Ovary (tissue), 9 donors: Measurements from ENCODE around the gene TAS2R42. TPM values are rescaled to one million over a fixed set of nuclear protein-coding genes. Genes with fewer than 3 reads are reported as not detected.

Experiments
- DNase-seq, 5 donors: peaks; one replicate each; pipeline ENCODE4 v3.0.0-alpha.2; 2019 to 2020
- H3K27ac ChIP-seq, 2 donors: fragments of 200-600 bp; one replicate each; pipeline versions ENCODE4 v1.5.1 to v1.8.0; 2019 to 2022
- H3K27me3 ChIP-seq: fragments of 200-600 bp; one replicate; pipeline ENCODE4 v1.8.0; 2022
- H3K36me3 ChIP-seq: fragments of 200-600 bp; sonication (generic); one replicate; pipeline ENCODE4 v1.5.1; 2019
- H3K4me1 ChIP-seq: one replicate; pipeline ENCODE4 v1.8.1; 2013; ENCODE audit warnings: mild to moderate bottlenecking, moderate library complexity; ENCODE audit not compliant: insufficient read depth
- H3K4me3 ChIP-seq: fragments of 200-600 bp; sonication (generic); one replicate; pipeline ENCODE4 v1.5.1; 2017
- H3K9me3 ChIP-seq, 2 donors: fragments of 200-600 bp in 1 of 2; sonication (generic) in 1 of 2; one replicate each; pipeline versions ENCODE4 v1.5.1 to v1.8.1; 2013 to 2019; ENCODE audit warnings: mild to moderate bottlenecking in 1 of 2, moderate library complexity in 1 of 2
- EP300 ChIP-seq: sonication (generic); formaldehyde crosslinking; IDR thresholded peaks from one replicate; pipeline ENCODE4 v1.6.1; 2017; ENCODE audit warnings: antibody characterized with exemption
- POLR2A ChIP-seq: fragments of 450-650 bp; IDR thresholded peaks from one replicate; pipeline ENCODE4 v1.6.1; 2017; ENCODE audit warnings: antibody characterized with exemption, mild to moderate bottlenecking, moderate library complexity
- WGBS, 3 donors: extraction: QIAGEN DNeasy Blood & Tissue Kit in 1 of 3; methylation state at CpG; one replicate each; pipeline versions ENCODE4 v1.1.5 to v1.1.7; 2013 to 2017; 5-methylcytosine and 5-hydroxymethylcytosine counted together
- intact Hi-C, 4 donors: fragments of 100-400 bp; cut with DNase I; formaldehyde crosslinking; loops; one replicate each; pipeline versions ENCODE4 v1.11.0 to v1.15.1; 2022 to 2023
- polyA plus RNA-seq, 2 donors: library from polyadenylated mRNA; stranded (reverse); fragments of 200-250 nt in 1 of 2; fragments of 350-450 nt in 1 of 2; fragmentation: Illumina TruSeq in 1 of 2; extraction: RNeasy Lipid Tissue Mini Kit (QIAGEN cat#74804) in 1 of 2; gene quantifications; one replicate each; pipeline ENCODE4 v1.2.3, GENCODE V29; 2013 to 2014
- total RNA-seq, 7 donors: library from RNA; depleted of rRNA in 2 of 7; stranded (reverse); fragments of >200 nt in 2 of 7; fragmentation: NEBNext Ultra II Directional in 3 of 7; extraction: Animal tissue kit (Norgen Biotek cat#: 25700) in 3 of 7; gene quantifications; one replicate each; pipeline versions ENCODE4 v1.1.0 to v1.2.4, GENCODE V29; 2016 to 2023
- TF ChIP-seq, protein P1 (sequence below), 3 donors: fragments of 450-650 bp in 2 of 3; fragments of 200-600 bp in 1 of 3; IDR thresholded peaks; one replicate each; pipeline versions ENCODE4 v1.5.1 to v1.8.0; 2016 to 2022; ENCODE audit warnings: antibody characterized with exemption in 3 of 3, mild to moderate bottlenecking in 1 of 3
- donor health status: DM: no; HTN: no; CAD: no; lungs with moderate emphysema.
- donor health status: DM: no; HTN: no; CAD: no.
- donor health status: Bipolar disorder and iron deficiency.
- donor health status: DM: yes; HTN: yes; CAD: no.
- donor health status: DM: no; HTN: no; CAD: no.
- donor health status: DM: yes; HTN: yes; CAD: no.

The TAS2R42 gene
- total and polyA plus RNA-seq, 9 donors = not detected

DNA sequence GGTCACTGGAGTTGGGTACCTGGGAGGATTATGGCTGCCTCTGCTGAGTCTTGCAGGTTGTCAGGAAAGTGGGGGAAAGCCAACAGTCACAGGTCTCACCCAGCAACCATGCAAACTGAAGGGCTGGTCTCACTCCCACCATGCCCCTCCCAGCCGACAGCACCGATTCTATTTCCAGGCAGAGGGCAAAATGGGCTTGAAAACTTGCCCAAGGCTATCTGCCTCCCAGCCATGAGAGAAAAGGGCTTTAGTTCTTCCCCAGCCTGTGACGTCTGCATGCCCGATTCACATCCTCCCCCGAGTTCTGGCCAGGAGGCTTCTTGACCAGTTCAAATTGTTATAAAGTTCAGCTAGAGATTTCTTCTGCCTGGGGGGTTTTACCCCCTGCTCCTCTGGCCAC lies 42.4 kb downstream of the TAS2R42 start:
- no peak for DNase-seq
- Histone ChIP-seq H3K27ac (no peak overlapping the region), H3K4me1 (no peaks in the 10 kb centered on the region), H3K27me3 (no peaks in the 10 kb centered on the region), H3K9me3 (no peaks in the 10 kb centered on the region), H3K4me3 (no peak overlapping the region), H3K36me3 (no peaks in the 10 kb centered on the region)
- 88 to 98% (median 94%) methylated on average over 5 of the region's 5 CpGs for WGBS, 3 donors
- TF ChIP-seq, protein P1, sequence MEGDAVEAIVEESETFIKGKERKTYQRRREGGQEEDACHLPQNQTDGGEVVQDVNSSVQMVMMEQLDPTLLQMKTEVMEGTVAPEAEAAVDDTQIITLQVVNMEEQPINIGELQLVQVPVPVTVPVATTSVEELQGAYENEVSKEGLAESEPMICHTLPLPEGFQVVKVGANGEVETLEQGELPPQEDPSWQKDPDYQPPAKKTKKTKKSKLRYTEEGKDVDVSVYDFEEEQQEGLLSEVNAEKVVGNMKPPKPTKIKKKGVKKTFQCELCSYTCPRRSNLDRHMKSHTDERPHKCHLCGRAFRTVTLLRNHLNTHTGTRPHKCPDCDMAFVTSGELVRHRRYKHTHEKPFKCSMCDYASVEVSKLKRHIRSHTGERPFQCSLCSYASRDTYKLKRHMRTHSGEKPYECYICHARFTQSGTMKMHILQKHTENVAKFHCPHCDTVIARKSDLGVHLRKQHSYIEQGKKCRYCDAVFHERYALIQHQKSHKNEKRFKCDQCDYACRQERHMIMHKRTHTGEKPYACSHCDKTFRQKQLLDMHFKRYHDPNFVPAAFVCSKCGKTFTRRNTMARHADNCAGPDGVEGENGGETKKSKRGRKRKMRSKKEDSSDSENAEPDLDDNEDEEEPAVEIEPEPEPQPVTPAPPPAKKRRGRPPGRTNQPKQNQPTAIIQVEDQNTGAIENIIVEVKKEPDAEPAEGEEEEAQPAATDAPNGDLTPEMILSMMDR (IDR thresholded peaks at IDR 0.05) = no peak
- TF ChIP-seq EP300 (no peak), POLR2A (no peak)
- intact Hi-C loops = no loop called here

DNA sequence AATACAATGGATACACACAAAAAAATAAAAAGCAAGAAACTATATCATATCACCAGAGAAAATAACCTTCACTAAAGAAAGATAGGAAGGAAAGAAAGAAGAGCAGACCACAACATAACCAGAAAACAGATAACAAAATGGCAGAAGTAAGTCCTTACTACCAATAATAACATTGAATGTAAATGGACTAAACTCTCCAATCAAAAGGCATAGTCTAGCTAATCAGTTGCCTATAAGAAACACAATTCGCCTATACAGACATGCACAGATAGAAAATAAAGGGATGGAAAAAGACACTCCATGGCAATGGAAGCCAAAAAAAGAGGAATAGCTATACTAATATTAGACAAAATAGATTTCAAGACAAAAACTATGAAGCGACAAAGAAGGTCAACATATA lies 43.4 kb downstream of the TAS2R42 start:
- Histone ChIP-seq H3K4me1 (no peaks in the 10 kb centered on the region), H3K27me3 (no peaks in the 10 kb centered on the region), H3K27ac (no peak overlapping the region), H3K4me3 (no peak overlapping the region), H3K9me3 (no peaks in the 10 kb centered on the region), H3K36me3 (no peaks in the 10 kb centered on the region)
- TF ChIP-seq, protein P1 (IDR thresholded peaks at IDR 0.05) = no peak
- TF ChIP-seq POLR2A (no peak), EP300 (no peak)
- no peak for DNase-seq
- 75 to 97% (median 77%) methylated on average over 2 of the region's 2 CpGs for WGBS, 3 donors
- intact Hi-C loops = no loop called here

DNA sequence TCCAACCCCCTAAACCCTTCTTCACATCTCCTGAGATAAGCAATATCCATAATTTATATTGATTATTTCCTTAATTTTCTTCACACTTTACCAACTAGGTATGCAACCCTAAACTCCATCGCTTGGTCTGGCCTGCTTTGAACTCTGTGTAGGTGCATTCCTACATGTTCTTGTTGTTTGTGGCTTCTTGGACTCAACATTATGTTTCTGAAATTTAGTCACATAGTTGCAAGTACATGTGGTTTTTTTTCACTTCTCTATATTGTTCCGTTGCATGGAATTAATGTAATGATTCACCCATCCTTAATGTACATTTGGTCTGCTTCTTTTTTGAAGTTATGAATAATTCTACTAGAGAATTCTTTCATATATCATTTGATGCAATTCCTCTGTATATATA lies 50.7 kb downstream of the TAS2R42 start:
- H3K27ac ChIP-seq = no peak overlapping the region
- no peaks in the 10 kb centered on the region for H3K27me3 ChIP-seq
- DNase-seq = no peak
- H3K9me3 ChIP-seq = no peaks in the 10 kb centered on the region
- no peak overlapping the region for H3K4me3 ChIP-seq
- H3K36me3 ChIP-seq = no peaks in the 10 kb centered on the region
- intact Hi-C loops = no loop called here
- 71 to 94% (median 82%) methylated on average over 2 of the region's 2 CpGs for WGBS, 3 donors
- TF ChIP-seq POLR2A = no peak
- TF ChIP-seq EP300 = no peak
- TF ChIP-seq, protein P1 (IDR thresholded peaks at IDR 0.05) = no peak
- H3K4me1 ChIP-seq = peaks cover 2% of the 10 kb centered on the region

Other genes with a start within 250 kb of the TAS2R42 start
- 1 to 10 TPM; 2.4 to 6.9 (median 3.7) TPM for gene TAS2R14, start 247.7 kb downstream of the TAS2R42 start, total RNA-seq
- 1 to 10 TPM; 1.4 to 1.5 TPM for gene TAS2R14, start 247.7 kb downstream of the TAS2R42 start, polyA plus RNA-seq
- gene TAS2R50, start 200.0 kb downstream of the TAS2R42 start, total RNA-seq = 1 to 10 TPM; 1.1 to 3.5 (median 1.4) TPM
- gene TAS2R50, start 200.0 kb downstream of the TAS2R42 start, polyA plus RNA-seq = under 1 TPM; 0.07 to 0.20 TPM
- 1 to 10 TPM; 1.1 to 5.0 (median 2.5) TPM for gene TAS2R20, start 188.6 kb downstream of the TAS2R42 start, total RNA-seq
- under 1 TPM; 0.39 to 0.70 TPM for gene TAS2R20, start 188.6 kb downstream of the TAS2R42 start, polyA plus RNA-seq
- 1 to 10 TPM; 2.8 to 8.2 (median 3.4) TPM for gene TAS2R19, start 164.3 kb downstream of the TAS2R42 start, total RNA-seq
- under 1 TPM; 0.45 TPM for gene TAS2R19, start 164.3 kb downstream of the TAS2R42 start, polyA plus RNA-seq
- gene TAS2R31, start 155.5 kb downstream of the TAS2R42 start, total RNA-seq = 1 to 10 TPM; 2.4 to 8.6 (median 4.5) TPM
- under 1 TPM; 0.18 to 0.61 TPM for gene TAS2R31, start 155.5 kb downstream of the TAS2R42 start, polyA plus RNA-seq
- 1 to 10 TPM in 5 of 7 donors, under 1 TPM in 2; 0.54 to 4.0 (median 1.7) TPM for gene TAS2R46, start 124.6 kb downstream of the TAS2R42 start, total RNA-seq
- gene TAS2R46, start 124.6 kb downstream of the TAS2R42 start, polyA plus RNA-seq = not detected
- gene TAS2R43, start 94.6 kb downstream of the TAS2R42 start, total RNA-seq = 1 to 10 TPM in 3 of 7 donors, under 1 TPM in 3, not detected in 1; 0.45 to 6.9 (median 1.2) TPM
- under 1 TPM; 0.10 to 0.50 TPM for gene TAS2R43, start 94.6 kb downstream of the TAS2R42 start, polyA plus RNA-seq
- gene TAS2R30, start 52.3 kb downstream of the TAS2R42 start, total RNA-seq = 1 to 10 TPM; 2.3 to 9.9 (median 4.5) TPM
- gene TAS2R30, start 52.3 kb downstream of the TAS2R42 start, polyA plus RNA-seq = under 1 TPM; 0.10 to 0.67 TPM
- 1 to 10 TPM; 3.3 to 7.0 (median 5.9) TPM for gene SMIM10L1, start 15.7 kb downstream of the TAS2R42 start, total RNA-seq
- 1 to 10 TPM; 4.3 to 9.8 TPM for gene SMIM10L1, start 15.7 kb downstream of the TAS2R42 start, polyA plus RNA-seq
- gene PRB3, start 82.8 kb upstream of the TAS2R42 start, total RNA-seq = not detected
- not detected for gene PRB3, start 82.8 kb upstream of the TAS2R42 start, polyA plus RNA-seq
- gene PRB4, start 123.5 kb upstream of the TAS2R42 start, total RNA-seq = not detected
- gene PRB4, start 123.5 kb upstream of the TAS2R42 start, polyA plus RNA-seq = not detected
- gene PRB2, start 208.6 kb upstream of the TAS2R42 start, total RNA-seq = not detected
- not detected for gene PRB2, start 208.6 kb upstream of the TAS2R42 start, polyA plus RNA-seq